Astrocyte (in vitro differentiated cells and primary cell): ENCODE results near the gene TTC9. TPM values are rescaled to one million over a fixed set of nuclear protein-coding genes. Genes with fewer than 3 reads are reported as not detected.
"Not testable (repeated sequence)": the region's sequence is repeated elsewhere in the genome, so short reads cannot be mapped to it uniquely, and the experiment has no call there.

Experiments used
- DNase-seq: peaks from one replicate; pipeline ENCODE4 v3.0.0-alpha.2; 2010; ENCODE audit warnings: low read depth
- FAIRE-seq: peaks from 2 replicates; lab custom pipeline; 2011; peaks lifted over from hg19 to GRCh38; lab: Jason Lieb, UNC
- H2AFZ ChIP-seq: 2 replicates; pipeline ENCODE4 v1.6.0; 2012; ENCODE audit warnings: low read depth, low read length, inconsistent platforms
- H3K27ac ChIP-seq: 2 replicates; pipeline ENCODE4 v1.5.1; 2011; ENCODE audit warnings: low read depth, low read length, inconsistent platforms
- H3K27me3 ChIP-seq: 2 replicates; pipeline ENCODE4 v1.6.0; 2011; ENCODE audit warnings: low read length, inconsistent platforms; ENCODE audit not compliant: insufficient read depth
- H3K36me3 ChIP-seq: 2 replicates; pipeline ENCODE4 v1.5.1; 2011; ENCODE audit warnings: low read length, inconsistent platforms; ENCODE audit not compliant: insufficient read depth
- H3K4me1 ChIP-seq: 2 replicates; pipeline ENCODE4 v1.5.1; 2011; ENCODE audit warnings: low read length, inconsistent platforms; ENCODE audit not compliant: insufficient read depth
- H3K4me2 ChIP-seq: 2 replicates; pipeline ENCODE4 v1.6.0; 2012; ENCODE audit warnings: low read length, inconsistent platforms
- H3K4me3 ChIP-seq: 2 replicates; pipeline ENCODE4 v1.5.1; 2011; ENCODE audit warnings: low read depth, mild to moderate bottlenecking, low read length, inconsistent platforms; ENCODE audit not compliant: insufficient read depth
- H3K79me2 ChIP-seq: 2 replicates; pipeline ENCODE4 v1.6.0; 2012; ENCODE audit warnings: mild to moderate bottlenecking, low read length, inconsistent platforms; ENCODE audit not compliant: insufficient read depth
- H3K9ac ChIP-seq: 2 replicates; pipeline ENCODE4 v1.6.0; 2012; ENCODE audit warnings: mild to moderate bottlenecking, low read length, inconsistent platforms
- H3K9me3 ChIP-seq: 2 replicates; pipeline ENCODE4 v1.5.1; 2012; ENCODE audit warnings: low read depth, mild to moderate bottlenecking, low read length, inconsistent platforms; ENCODE audit not compliant: insufficient read depth
- H4K20me1 ChIP-seq: 2 replicates; pipeline ENCODE4 v1.6.0; 2012; ENCODE audit warnings: low read length, inconsistent platforms; ENCODE audit not compliant: insufficient read depth
- H3K27ac Mint-ChIP-seq: one replicate; pipeline ENCODE4 v1.8.0; 2021; ENCODE audit warnings: mild to moderate bottlenecking, mixed read lengths; ENCODE audit not compliant: unreplicated experiment
- H3K27me3 Mint-ChIP-seq: one replicate; pipeline ENCODE4 v1.8.0; 2021; ENCODE audit warnings: low read depth, mixed read lengths; ENCODE audit not compliant: unreplicated experiment
- H3K36me3 Mint-ChIP-seq: one replicate; pipeline ENCODE4 v1.8.0; 2021; ENCODE audit warnings: low read depth, mixed read lengths; ENCODE audit not compliant: unreplicated experiment
- H3K4me1 Mint-ChIP-seq: one replicate; pipeline ENCODE4 v1.8.0; 2021; ENCODE audit warnings: low read depth, mixed read lengths; ENCODE audit not compliant: unreplicated experiment
- H3K4me3 Mint-ChIP-seq: one replicate; pipeline ENCODE4 v1.8.0; 2021; ENCODE audit warnings: mild to moderate bottlenecking, moderate library complexity, mixed read lengths; ENCODE audit not compliant: unreplicated experiment
- H3K9me3 Mint-ChIP-seq: one replicate; pipeline ENCODE4 v1.8.0; 2021; ENCODE audit warnings: mild to moderate bottlenecking, mixed read lengths; ENCODE audit not compliant: unreplicated experiment
- EZH2 ChIP-seq: IDR thresholded peaks from 2 replicates; pipeline ENCODE4 v1.6.1; 2012; ENCODE audit warnings: mild to moderate bottlenecking, low read length, inconsistent platforms; ENCODE audit not compliant: insufficient read depth
- total RNA-seq: library from RNA; stranded (reverse); gene quantifications from 2 replicates; pipeline ENCODE4 v1.2.1, GENCODE V29; 2021
- TF ChIP-seq, protein P1 (sequence below): IDR thresholded peaks from 2 replicates; pipeline ENCODE4 v1.5.1; 2011; ENCODE audit warnings: low read depth, mild to moderate bottlenecking, inconsistent platforms, low read length, moderate library complexity; ENCODE audit not compliant: insufficient read depth

TTC9 gene
- total RNA-seq, 1 donor from 2014 or later, result 8.4 TPM

DNA sequence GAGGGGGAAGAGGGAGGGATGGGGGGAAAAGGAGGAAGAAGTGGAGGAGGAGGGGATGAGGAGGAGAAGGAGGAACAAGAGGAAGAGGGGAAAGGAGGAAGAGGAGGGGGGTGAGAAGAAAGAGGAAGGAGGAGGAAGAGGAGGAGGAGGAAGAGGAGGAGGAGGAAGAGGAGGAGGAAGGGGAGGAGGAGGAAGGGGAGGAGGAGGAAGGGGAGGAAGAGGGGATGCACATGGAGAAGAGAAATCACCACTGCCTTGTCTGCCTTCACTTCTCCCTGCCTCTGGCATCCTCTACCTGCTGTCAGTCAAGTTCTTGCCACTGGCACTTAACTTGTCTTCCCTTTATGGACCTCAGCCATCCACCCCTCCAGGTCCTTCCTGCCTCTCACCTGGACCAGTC, 59.9 kb downstream of the TTC9 start:
- Histone ChIP-seq H3K27me3 (no peaks in the 10 kb centered on the region), H3K4me1 (no peaks in the 10 kb centered on the region), H3K9me3 (no peaks in the 10 kb centered on the region), H3K79me2 (no peaks in the 10 kb centered on the region), H3K4me3 (no peak overlapping the region), H2AFZ (no peak overlapping the region), H3K9ac (no peak overlapping the region), H4K20me1 (no peaks in the 10 kb centered on the region), H3K36me3 (no peaks in the 10 kb centered on the region), H3K27ac (no peak overlapping the region), H3K4me2 (no peak overlapping the region)
- no peak overlapping the region for H3K27ac Mint-ChIP-seq
- DNase-seq, result no peak
- TF ChIP-seq, protein P1, sequence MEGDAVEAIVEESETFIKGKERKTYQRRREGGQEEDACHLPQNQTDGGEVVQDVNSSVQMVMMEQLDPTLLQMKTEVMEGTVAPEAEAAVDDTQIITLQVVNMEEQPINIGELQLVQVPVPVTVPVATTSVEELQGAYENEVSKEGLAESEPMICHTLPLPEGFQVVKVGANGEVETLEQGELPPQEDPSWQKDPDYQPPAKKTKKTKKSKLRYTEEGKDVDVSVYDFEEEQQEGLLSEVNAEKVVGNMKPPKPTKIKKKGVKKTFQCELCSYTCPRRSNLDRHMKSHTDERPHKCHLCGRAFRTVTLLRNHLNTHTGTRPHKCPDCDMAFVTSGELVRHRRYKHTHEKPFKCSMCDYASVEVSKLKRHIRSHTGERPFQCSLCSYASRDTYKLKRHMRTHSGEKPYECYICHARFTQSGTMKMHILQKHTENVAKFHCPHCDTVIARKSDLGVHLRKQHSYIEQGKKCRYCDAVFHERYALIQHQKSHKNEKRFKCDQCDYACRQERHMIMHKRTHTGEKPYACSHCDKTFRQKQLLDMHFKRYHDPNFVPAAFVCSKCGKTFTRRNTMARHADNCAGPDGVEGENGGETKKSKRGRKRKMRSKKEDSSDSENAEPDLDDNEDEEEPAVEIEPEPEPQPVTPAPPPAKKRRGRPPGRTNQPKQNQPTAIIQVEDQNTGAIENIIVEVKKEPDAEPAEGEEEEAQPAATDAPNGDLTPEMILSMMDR, result no peak
- TF ChIP-seq EZH2, result no peak
- peaks cover 9% of the 10 kb centered on the region for H3K27me3 Mint-ChIP-seq
- peaks cover 26% of the 10 kb centered on the region for H3K4me1 Mint-ChIP-seq
- H3K4me3 Mint-ChIP-seq, result no peak overlapping the region
- no peak for FAIRE-seq
- H3K9me3 Mint-ChIP-seq, result no peaks in the 10 kb centered on the region
- no peaks in the 10 kb centered on the region for H3K36me3 Mint-ChIP-seq

DNA sequence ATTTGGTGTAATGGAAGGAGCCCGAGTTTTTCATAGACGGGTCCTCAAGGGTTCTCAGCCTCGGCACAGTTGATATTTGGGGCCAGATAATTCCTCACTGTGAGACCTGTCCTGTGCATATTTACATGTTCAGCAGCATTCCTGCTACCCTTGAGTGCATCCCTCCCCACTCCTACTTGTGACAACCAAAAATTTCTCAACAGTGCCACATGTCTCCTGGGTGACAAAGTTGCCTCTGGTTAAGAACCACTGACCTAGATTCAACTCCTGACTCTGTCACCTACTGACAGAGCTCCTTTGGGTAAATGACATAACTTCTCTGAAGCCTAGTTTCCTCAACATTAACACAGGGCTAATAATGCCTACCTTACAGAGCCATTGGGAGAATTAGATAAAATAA, 60.4 kb downstream of the TTC9 start:
- FAIRE-seq, result no peak
- Mint-ChIP-seq H3K27ac (no peak overlapping the region), H3K4me3 (no peak overlapping the region), H3K9me3 (no peaks in the 10 kb centered on the region), H3K27me3 (peaks cover 9% of the 10 kb centered on the region), H3K4me1 (peaks cover 31% of the 10 kb centered on the region), H3K36me3 (no peaks in the 10 kb centered on the region)
- Histone ChIP-seq H4K20me1 (no peaks in the 10 kb centered on the region), H3K27me3 (no peaks in the 10 kb centered on the region), H2AFZ (no peak overlapping the region), H3K4me2 (no peak overlapping the region), H3K4me1 (no peaks in the 10 kb centered on the region), H3K79me2 (no peaks in the 10 kb centered on the region), H3K4me3 (no peak overlapping the region), H3K36me3 (no peaks in the 10 kb centered on the region), H3K27ac (no peak overlapping the region), H3K9ac (no peak overlapping the region), H3K9me3 (no peaks in the 10 kb centered on the region)
- TF ChIP-seq, protein P1, result no peak
- TF ChIP-seq EZH2, result no peak
- no peak for DNase-seq

DNA sequence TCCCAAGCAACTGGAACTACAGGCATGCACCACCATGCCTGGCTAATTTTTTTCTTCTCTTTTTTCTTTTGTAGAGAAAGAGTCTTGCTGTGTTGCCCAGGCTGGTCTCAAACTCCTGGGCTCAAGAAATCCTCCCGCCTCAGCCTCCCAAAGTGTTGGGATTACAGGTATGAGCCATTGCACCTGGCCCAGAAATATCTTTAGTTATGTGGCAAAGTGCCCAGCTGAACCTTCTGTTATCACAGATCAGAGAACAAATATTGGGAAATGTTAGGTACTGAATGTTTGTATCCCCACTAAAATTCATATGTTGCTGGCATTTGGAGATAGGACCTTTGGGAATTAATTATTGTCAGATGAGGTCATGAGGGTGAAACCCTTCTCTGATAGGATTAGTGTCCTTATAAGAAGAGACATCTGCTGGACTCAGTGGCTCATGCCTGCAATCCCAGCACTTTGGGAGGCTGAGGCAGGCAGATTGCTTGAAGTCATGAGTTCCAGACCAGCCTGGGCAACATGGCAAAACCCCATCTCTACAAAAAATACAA, 62.0 kb downstream of the TTC9 start:
- H2AFZ ChIP-seq, result not testable (repeated sequence)
- peaks cover 26% of the 10 kb centered on the region for H3K4me1 Mint-ChIP-seq

More for the DNA sequence above, 62.0 kb downstream of the TTC9 start:
- not testable (repeated sequence) for H3K9ac ChIP-seq, H3K4me3 ChIP-seq, H3K9me3 ChIP-seq, H3K27me3 ChIP-seq, H3K4me3 Mint-ChIP-seq, H3K36me3 ChIP-seq, H3K27ac ChIP-seq, H3K4me1 ChIP-seq, H4K20me1 ChIP-seq, FAIRE-seq, H3K4me2 ChIP-seq, H3K36me3 Mint-ChIP-seq, H3K27ac Mint-ChIP-seq, H3K79me2 ChIP-seq, H3K9me3 Mint-ChIP-seq, H3K27me3 Mint-ChIP-seq, DNase-seq
